Measurements from ENCODE around the gene CAPN1. TPM values are rescaled to one million over a fixed set of nuclear protein-coding genes. Genes with fewer than 3 reads are reported as not detected.

The CAPN1 gene
- total RNA-seq, 1 donor from 2014 or later, result 24.3 TPM

GRCh38 chr11:65182258-65183170, 786 bp downstream of the CAPN1 start:
- no peaks in the 10 kb centered on the region for H3K9me3 Mint-ChIP-seq
- Histone ChIP-seq H3F3A (ENCODE audit: low read depth) (peaks cover 45% of the 10 kb centered on the region), H3K36me3 (no peaks in the 10 kb centered on the region), H3K27me3 (peaks cover 5% of the 10 kb centered on the region), H3K4me2 (peak overlapping the region; percentile 84), H3K9me3 (ENCODE audit: low read depth) (no peaks in the 10 kb centered on the region), H3K27ac (no peak overlapping the region), H3K9ac (no peak overlapping the region), H3K4me1 (peaks cover 6% of the 10 kb centered on the region), H3K4me3 (peak overlapping the region; percentile 86), H2AFZ (replicated peaks) (peak overlapping the region; percentile 69), H4K20me1 (ENCODE audit: low read depth) (no peaks in the 10 kb centered on the region), H3K79me2 (ENCODE audit: low read depth) (peaks cover 3% of the 10 kb centered on the region)
- no peak for TF ChIP-seq EZH2phosphoT487 (IDR thresholded peaks at IDR 0.05)
- no peak for TF ChIP-seq EZH2 (IDR thresholded peaks at IDR 0.05)
- TF ChIP-seq CTCF (IDR thresholded peaks at IDR 0.05), result no peak
- peak; percentile 65 for DNase-seq (ENCODE audit: low spot score)
- H3K36me3 Mint-ChIP-seq, result peaks cover 9% of the 10 kb centered on the region
- H3K27me3 Mint-ChIP-seq (ENCODE audit: insufficient read depth, low read depth), result no peaks in the 10 kb centered on the region
- H3K27ac Mint-ChIP-seq, result no peak overlapping the region
- H3K4me3 Mint-ChIP-seq, result peak overlapping the region; percentile 89
- peaks cover 7% of the 10 kb centered on the region for H3K4me1 Mint-ChIP-seq

GRCh38 chr11:65183201-65183891, 1.6 kb downstream of the CAPN1 start:
- Histone ChIP-seq H3K4me1 (peaks cover 6% of the 10 kb centered on the region), H3K4me2 (peak overlapping the region; percentile 84), H3K9me3 (ENCODE audit: low read depth) (no peaks in the 10 kb centered on the region), H2AFZ (replicated peaks) (no peak overlapping the region), H3K79me2 (ENCODE audit: low read depth) (peaks cover 3% of the 10 kb centered on the region), H3K9ac (no peak overlapping the region), H3K4me3 (no peak overlapping the region), H3K27me3 (peaks cover 5% of the 10 kb centered on the region), H3F3A (ENCODE audit: low read depth) (peaks cover 45% of the 10 kb centered on the region), H3K36me3 (no peaks in the 10 kb centered on the region), H3K27ac (no peak overlapping the region), H4K20me1 (ENCODE audit: low read depth) (no peaks in the 10 kb centered on the region)
- DNase-seq (ENCODE audit: low spot score), result no peak
- no peaks in the 10 kb centered on the region for H3K9me3 Mint-ChIP-seq
- H3K4me3 Mint-ChIP-seq, result peak overlapping the region; percentile 89
- no peaks in the 10 kb centered on the region for H3K27me3 Mint-ChIP-seq (ENCODE audit: insufficient read depth, low read depth)
- H3K36me3 Mint-ChIP-seq, result peaks cover 9% of the 10 kb centered on the region
- H3K4me1 Mint-ChIP-seq, result peaks cover 7% of the 10 kb centered on the region
- peak overlapping the region; percentile 77 for H3K27ac Mint-ChIP-seq
- TF ChIP-seq EZH2phosphoT487 (IDR thresholded peaks at IDR 0.05) (no peak), EZH2 (IDR thresholded peaks at IDR 0.05) (no peak), CTCF (IDR thresholded peaks at IDR 0.05) (no peak)

- H3K27ac Mint-ChIP-seq, result no peak overlapping the region
- no peaks in the 10 kb centered on the region for H3K36me3 ChIP-seq
- peak overlapping the region; percentile 33 for H3K4me3 Mint-ChIP-seq
- TF ChIP-seq EZH2phosphoT487 (IDR thresholded peaks at IDR 0.05), result no peak
- no peak for TF ChIP-seq CTCF (IDR thresholded peaks at IDR 0.05)
- TF ChIP-seq EZH2 (IDR thresholded peaks at IDR 0.05), result no peak
- no peaks in the 10 kb centered on the region for H3K27me3 Mint-ChIP-seq (ENCODE audit: insufficient read depth, low read depth)
- H3K9ac ChIP-seq, result no peak overlapping the region
- H3K9me3 ChIP-seq (ENCODE audit: low read depth), result no peaks in the 10 kb centered on the region
- peak overlapping the region; percentile 32 for H3K4me3 ChIP-seq
- peak overlapping the region; percentile 71 for H3K4me2 ChIP-seq
- H3K4me1 ChIP-seq, result peaks cover 6% of the 10 kb centered on the region
- peak overlapping the region; percentile 2 for H2AFZ ChIP-seq (replicated peaks)
- H3K79me2 ChIP-seq (ENCODE audit: low read depth), result peaks cover 3% of the 10 kb centered on the region
- peaks cover 9% of the 10 kb centered on the region for H3K36me3 Mint-ChIP-seq
- peaks cover 5% of the 10 kb centered on the region for H3K27me3 ChIP-seq
- H3F3A ChIP-seq (ENCODE audit: low read depth), result peaks cover 42% of the 10 kb centered on the region
- no peaks in the 10 kb centered on the region for H3K9me3 Mint-ChIP-seq
- peak; percentile 76 for DNase-seq (ENCODE audit: low spot score)
- H3K27ac ChIP-seq, result no peak overlapping the region
- peaks cover 7% of the 10 kb centered on the region for H3K4me1 Mint-ChIP-seq
- H4K20me1 ChIP-seq (ENCODE audit: low read depth), result no peaks in the 10 kb centered on the region
These were observed 2.4 kb downstream of the CAPN1 start for GRCh38 chr11:65184146-65184545.
